ENCODE results near the gene MAP9.
"Not testable (repeated sequence)": the region's sequence is repeated elsewhere in the genome, so short reads cannot be mapped to it uniquely, and the experiment has no call there.

Gene MAP9
- total RNA-seq = 15.1 to 16.7 (median 16.4) reads per million in 3 donors

- H3K27me3 ChIP-seq (replicated peaks; ENCODE audit: control insufficient read depth, insufficient read depth, low read length, poor library complexity, severe bottlenecking) = no peaks in the 10 kb centered on the region
- no peaks in the 10 kb centered on the region for H3K9me3 ChIP-seq (ENCODE audit: control insufficient read depth, low read length)
- peak within 1 kb of the TSS; percentile 77 for H3K27ac ChIP-seq (ENCODE audit: insufficient read depth, low read length, poor library complexity, severe bottlenecking)
- peak; percentile 81 to 87 (median 82) for DNase-seq
- H3K36me3 ChIP-seq (ENCODE audit: control insufficient read depth, insufficient read depth, low read length) = no peaks in the 10 kb centered on the region
- H3K4me1 ChIP-seq (ENCODE audit: control insufficient read depth, insufficient read depth, low read length, poor library complexity, severe bottlenecking) = no peaks in the 10 kb centered on the region
- H3K4me3 ChIP-seq (ENCODE audit: insufficient read depth, low read depth, low read length, poor library complexity, severe bottlenecking) = peak within 1 kb of the TSS; percentile 69
Observed at GRCh38 chr4:155376387-155377268, at the start of gene MAP9. TSS of gene MAP9 (minus strand) at chr4:155376965. CDS start at chr4:155375850, 1,115 bp downstream.

GRCh38 chr4:155424778-155425177, 48.0 kb upstream of the MAP9 start:
- H3K36me3 ChIP-seq (ENCODE audit: control insufficient read depth, insufficient read depth, low read length); H3K4me3 ChIP-seq (ENCODE audit: insufficient read depth, low read depth, low read length, poor library complexity, severe bottlenecking); DNase-seq; H3K27me3 ChIP-seq (replicated peaks; ENCODE audit: control insufficient read depth, insufficient read depth, low read length, poor library complexity, severe bottlenecking); H3K27ac ChIP-seq (ENCODE audit: insufficient read depth, low read length, poor library complexity, severe bottlenecking); H3K9me3 ChIP-seq (ENCODE audit: control insufficient read depth, low read length); H3K4me1 ChIP-seq (ENCODE audit: control insufficient read depth, insufficient read depth, low read length, poor library complexity, severe bottlenecking): not testable (repeated sequence)

GRCh38 chr4:155423671-155424070, 46.9 kb upstream of the MAP9 start:
- no peak for DNase-seq
- Histone ChIP-seq H3K4me1 (ENCODE audit: control insufficient read depth, insufficient read depth, low read length, poor library complexity, severe bottlenecking) (no peaks in the 10 kb centered on the region), H3K27me3 (replicated peaks; ENCODE audit: control insufficient read depth, insufficient read depth, low read length, poor library complexity, severe bottlenecking) (no peaks in the 10 kb centered on the region), H3K36me3 (ENCODE audit: control insufficient read depth, insufficient read depth, low read length) (no peaks in the 10 kb centered on the region), H3K4me3 (ENCODE audit: insufficient read depth, low read depth, low read length, poor library complexity, severe bottlenecking) (no peak overlapping the region), H3K27ac (ENCODE audit: insufficient read depth, low read length, poor library complexity, severe bottlenecking) (no peak overlapping the region), H3K9me3 (ENCODE audit: control insufficient read depth, low read length) (no peaks in the 10 kb centered on the region)

GRCh38 chr4:155419266-155419665, 42.5 kb upstream of the MAP9 start:
- DNase-seq = no peak
- H3K4me1 ChIP-seq (ENCODE audit: control insufficient read depth, insufficient read depth, low read length, poor library complexity, severe bottlenecking) = no peaks in the 10 kb centered on the region
- no peaks in the 10 kb centered on the region for H3K27me3 ChIP-seq (replicated peaks; ENCODE audit: control insufficient read depth, insufficient read depth, low read length, poor library complexity, severe bottlenecking)
- no peaks in the 10 kb centered on the region for H3K36me3 ChIP-seq (ENCODE audit: control insufficient read depth, insufficient read depth, low read length)
- H3K9me3 ChIP-seq (ENCODE audit: control insufficient read depth, low read length) = no peaks in the 10 kb centered on the region
- no peak overlapping the region for H3K4me3 ChIP-seq (ENCODE audit: insufficient read depth, low read depth, low read length, poor library complexity, severe bottlenecking)
- H3K27ac ChIP-seq (ENCODE audit: insufficient read depth, low read length, poor library complexity, severe bottlenecking) = no peak overlapping the region

- H3K36me3 ChIP-seq (ENCODE audit: control insufficient read depth, insufficient read depth, low read length) = no peaks in the 10 kb centered on the region
- H3K4me3 ChIP-seq (ENCODE audit: insufficient read depth, low read depth, low read length, poor library complexity, severe bottlenecking) = no peak overlapping the region
- no peaks in the 10 kb centered on the region for H3K27me3 ChIP-seq (replicated peaks; ENCODE audit: control insufficient read depth, insufficient read depth, low read length, poor library complexity, severe bottlenecking)
- H3K27ac ChIP-seq (ENCODE audit: insufficient read depth, low read length, poor library complexity, severe bottlenecking) = no peak overlapping the region
- H3K9me3 ChIP-seq (ENCODE audit: control insufficient read depth, low read length) = no peaks in the 10 kb centered on the region
- no peaks in the 10 kb centered on the region for H3K4me1 ChIP-seq (ENCODE audit: control insufficient read depth, insufficient read depth, low read length, poor library complexity, severe bottlenecking)
- no peak for DNase-seq
Observed at GRCh38 chr4:155415662-155416061, 38.9 kb upstream of the MAP9 start.

- Histone ChIP-seq H3K36me3 (ENCODE audit: control insufficient read depth, insufficient read depth, low read length) (no peaks in the 10 kb centered on the region), H3K4me1 (ENCODE audit: control insufficient read depth, insufficient read depth, low read length, poor library complexity, severe bottlenecking) (no peaks in the 10 kb centered on the region), H3K9me3 (ENCODE audit: control insufficient read depth, low read length) (no peaks in the 10 kb centered on the region), H3K27me3 (replicated peaks; ENCODE audit: control insufficient read depth, insufficient read depth, low read length, poor library complexity, severe bottlenecking) (no peaks in the 10 kb centered on the region), H3K27ac (ENCODE audit: insufficient read depth, low read length, poor library complexity, severe bottlenecking) (no peak overlapping the region), H3K4me3 (ENCODE audit: insufficient read depth, low read depth, low read length, poor library complexity, severe bottlenecking) (no peak overlapping the region)
- no peak for DNase-seq
Observed at GRCh38 chr4:155413451-155413850, 36.7 kb upstream of the MAP9 start.

GRCh38 chr4:155411546-155411945, 34.8 kb upstream of the MAP9 start:
- no peaks in the 10 kb centered on the region for H3K4me1 ChIP-seq (ENCODE audit: control insufficient read depth, insufficient read depth, low read length, poor library complexity, severe bottlenecking)
- H3K9me3 ChIP-seq (ENCODE audit: control insufficient read depth, low read length) = no peaks in the 10 kb centered on the region
- no peak for DNase-seq
- no peaks in the 10 kb centered on the region for H3K36me3 ChIP-seq (ENCODE audit: control insufficient read depth, insufficient read depth, low read length)
- H3K27ac ChIP-seq (ENCODE audit: insufficient read depth, low read length, poor library complexity, severe bottlenecking) = no peak overlapping the region
- H3K4me3 ChIP-seq (ENCODE audit: insufficient read depth, low read depth, low read length, poor library complexity, severe bottlenecking) = no peak overlapping the region
- H3K27me3 ChIP-seq (replicated peaks; ENCODE audit: control insufficient read depth, insufficient read depth, low read length, poor library complexity, severe bottlenecking) = no peaks in the 10 kb centered on the region

- Histone ChIP-seq H3K27ac (ENCODE audit: insufficient read depth, low read length, poor library complexity, severe bottlenecking) (no peak overlapping the region), H3K4me3 (ENCODE audit: insufficient read depth, low read depth, low read length, poor library complexity, severe bottlenecking) (no peak overlapping the region), H3K9me3 (ENCODE audit: control insufficient read depth, low read length) (no peaks in the 10 kb centered on the region), H3K27me3 (replicated peaks; ENCODE audit: control insufficient read depth, insufficient read depth, low read length, poor library complexity, severe bottlenecking) (no peaks in the 10 kb centered on the region), H3K36me3 (ENCODE audit: control insufficient read depth, insufficient read depth, low read length) (no peaks in the 10 kb centered on the region), H3K4me1 (ENCODE audit: control insufficient read depth, insufficient read depth, low read length, poor library complexity, severe bottlenecking) (no peaks in the 10 kb centered on the region)
- DNase-seq = no peak
Observed at GRCh38 chr4:155408796-155409195, 32.0 kb upstream of the MAP9 start.

GRCh38 chr4:155407480-155407879, 30.7 kb upstream of the MAP9 start:
- DNase-seq = no peak
- no peaks in the 10 kb centered on the region for H3K9me3 ChIP-seq (ENCODE audit: control insufficient read depth, low read length)
- no peaks in the 10 kb centered on the region for H3K4me1 ChIP-seq (ENCODE audit: control insufficient read depth, insufficient read depth, low read length, poor library complexity, severe bottlenecking)
- H3K27me3 ChIP-seq (replicated peaks; ENCODE audit: control insufficient read depth, insufficient read depth, low read length, poor library complexity, severe bottlenecking) = no peaks in the 10 kb centered on the region
- no peak overlapping the region for H3K4me3 ChIP-seq (ENCODE audit: insufficient read depth, low read depth, low read length, poor library complexity, severe bottlenecking)
- no peak overlapping the region for H3K27ac ChIP-seq (ENCODE audit: insufficient read depth, low read length, poor library complexity, severe bottlenecking)
- H3K36me3 ChIP-seq (ENCODE audit: control insufficient read depth, insufficient read depth, low read length) = no peaks in the 10 kb centered on the region

GRCh38 chr4:155405059-155405458, 28.3 kb upstream of the MAP9 start:
- Histone ChIP-seq H3K27ac (ENCODE audit: insufficient read depth, low read length, poor library complexity, severe bottlenecking) (no peak overlapping the region), H3K4me3 (ENCODE audit: insufficient read depth, low read depth, low read length, poor library complexity, severe bottlenecking) (no peak overlapping the region)
- no peak for DNase-seq

More at GRCh38 chr4:155405059-155405458, 28.3 kb upstream of the MAP9 start:
- H3K4me1 ChIP-seq (ENCODE audit: control insufficient read depth, insufficient read depth, low read length, poor library complexity, severe bottlenecking) = no peaks in the 10 kb centered on the region
- no peaks in the 10 kb centered on the region for H3K9me3 ChIP-seq (ENCODE audit: control insufficient read depth, low read length)
- H3K36me3 ChIP-seq (ENCODE audit: control insufficient read depth, insufficient read depth, low read length) = no peaks in the 10 kb centered on the region
- H3K27me3 ChIP-seq (replicated peaks; ENCODE audit: control insufficient read depth, insufficient read depth, low read length, poor library complexity, severe bottlenecking) = no peaks in the 10 kb centered on the region
